DOHH2 (cell line): ENCODE results near the gene HSPG2.

ENCODE experiments used
- H3F3A ChIP-seq: fragments of 200-600 bp; sonication (generic), shearing (Covaris generic); 2 replicates; pipeline ENCODE4 v1.6.0; 2016; ENCODE audit warnings: antibody characterized with exemption, mild to moderate bottlenecking; ENCODE audit not compliant: control insufficient read depth, insufficient read depth
- H3K27ac ChIP-seq: fragments of 200-600 bp; sonication (generic); 2 replicates; pipeline ENCODE4 v1.5.1; 2014; ENCODE audit warnings: low read depth, mild to moderate bottlenecking, low read length, moderate library complexity
- H3K27me3 ChIP-seq: fragments of 200-600 bp; sonication (generic); 2 replicates; pipeline ENCODE4 v1.6.1; 2014; ENCODE audit warnings: mild to moderate bottlenecking, low read length, mixed read lengths; ENCODE audit not compliant: control insufficient read depth
- H3K36me3 ChIP-seq: fragments of 200-600 bp; sonication (generic); 2 replicates; pipeline ENCODE4 v1.6.1; 2014; ENCODE audit warnings: mild to moderate bottlenecking, low read length, moderate library complexity, mixed read lengths; ENCODE audit not compliant: control insufficient read depth
- H3K4me1 ChIP-seq: fragments of 200-600 bp; sonication (generic); 2 replicates; pipeline ENCODE4 v1.6.1; 2014; ENCODE audit warnings: mild to moderate bottlenecking, low read length, mixed read lengths; ENCODE audit not compliant: control insufficient read depth
- H3K4me2 ChIP-seq: fragments of 200-600 bp; sonication (generic); 2 replicates; pipeline ENCODE4 v1.6.0; 2014; ENCODE audit warnings: mild to moderate bottlenecking, low read length, moderate library complexity
- H3K4me3 ChIP-seq: fragments of 200-600 bp; sonication (generic); 2 replicates; pipeline ENCODE4 v1.5.1; 2014; ENCODE audit warnings: mild to moderate bottlenecking, low read length, mixed read lengths
- H3K79me2 ChIP-seq: fragments of 200-600 bp; sonication (generic); 2 replicates; pipeline ENCODE4 v1.6.1; 2014; ENCODE audit warnings: mild to moderate bottlenecking, low read length, mixed read lengths; ENCODE audit not compliant: control insufficient read depth
- H3K9me2 ChIP-seq: fragments of 200-600 bp; sonication (generic); replicated peaks from 2 replicates; pipeline ENCODE4 v1.6.1; 2014; ENCODE audit warnings: mild to moderate bottlenecking, low read length, mixed read lengths; ENCODE audit not compliant: control insufficient read depth
- H3K9me3 ChIP-seq: fragments of 200-600 bp; sonication (generic); 2 replicates; pipeline ENCODE4 v1.6.1; 2014; ENCODE audit warnings: antibody characterized with exemption, low read length, mixed read lengths; ENCODE audit not compliant: control insufficient read depth, insufficient read depth
- H4K20me1 ChIP-seq: fragments of 200-600 bp; sonication (generic); 2 replicates; pipeline ENCODE4 v1.6.0; 2014; ENCODE audit warnings: low read depth, mild to moderate bottlenecking, antibody characterized with exemption, low read length, moderate library complexity; ENCODE audit not compliant: control insufficient read depth, insufficient read depth
- EZH2phosphoT487 ChIP-seq: fragments of 200-600 bp; sonication (generic); IDR thresholded peaks from 2 replicates; pipeline ENCODE4 v1.6.1; 2017; ENCODE audit warnings: borderline replicate concordance, mild to moderate bottlenecking, antibody characterized with exemption, low read length, moderate library complexity, mixed read lengths
- TF ChIP-seq, protein P1 (sequence below): fragments of 200-600 bp; sonication (generic); IDR thresholded peaks from one replicate; pipeline ENCODE4 v1.5.1; 2014; ENCODE audit warnings: antibody characterized with exemption, mild to moderate bottlenecking, low read depth, low read length; ENCODE audit not compliant: poor library complexity, severe bottlenecking

Gene HSPG2

DNA sequence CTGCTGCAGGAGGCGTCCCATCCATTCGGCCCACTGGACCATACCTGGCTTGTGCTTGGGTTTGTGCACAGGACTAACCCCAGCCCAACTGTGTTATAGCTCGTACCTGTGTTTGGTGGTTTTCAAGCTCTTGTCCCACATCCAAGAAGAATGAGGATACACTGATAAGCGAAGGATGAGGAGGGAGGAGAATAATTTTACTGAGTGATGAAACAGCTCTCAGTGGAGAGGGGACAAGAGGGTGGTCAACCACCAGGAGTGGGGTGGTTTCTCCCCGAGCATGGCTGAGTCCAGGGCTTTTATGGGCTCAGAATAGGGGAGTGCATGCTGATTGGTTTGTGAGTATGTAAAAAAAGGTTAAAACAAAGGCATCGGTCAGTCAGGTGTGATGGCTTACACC is 142.0 kb downstream of the HSPG2 start:
- H3K4me3 ChIP-seq = no peak overlapping the region
- TF ChIP-seq EZH2phosphoT487 = no peak
- TF ChIP-seq, protein P1, sequence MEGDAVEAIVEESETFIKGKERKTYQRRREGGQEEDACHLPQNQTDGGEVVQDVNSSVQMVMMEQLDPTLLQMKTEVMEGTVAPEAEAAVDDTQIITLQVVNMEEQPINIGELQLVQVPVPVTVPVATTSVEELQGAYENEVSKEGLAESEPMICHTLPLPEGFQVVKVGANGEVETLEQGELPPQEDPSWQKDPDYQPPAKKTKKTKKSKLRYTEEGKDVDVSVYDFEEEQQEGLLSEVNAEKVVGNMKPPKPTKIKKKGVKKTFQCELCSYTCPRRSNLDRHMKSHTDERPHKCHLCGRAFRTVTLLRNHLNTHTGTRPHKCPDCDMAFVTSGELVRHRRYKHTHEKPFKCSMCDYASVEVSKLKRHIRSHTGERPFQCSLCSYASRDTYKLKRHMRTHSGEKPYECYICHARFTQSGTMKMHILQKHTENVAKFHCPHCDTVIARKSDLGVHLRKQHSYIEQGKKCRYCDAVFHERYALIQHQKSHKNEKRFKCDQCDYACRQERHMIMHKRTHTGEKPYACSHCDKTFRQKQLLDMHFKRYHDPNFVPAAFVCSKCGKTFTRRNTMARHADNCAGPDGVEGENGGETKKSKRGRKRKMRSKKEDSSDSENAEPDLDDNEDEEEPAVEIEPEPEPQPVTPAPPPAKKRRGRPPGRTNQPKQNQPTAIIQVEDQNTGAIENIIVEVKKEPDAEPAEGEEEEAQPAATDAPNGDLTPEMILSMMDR = no peak
- H3K9me3 ChIP-seq = peaks cover 7% of the 10 kb centered on the region; the same call in 1 of the 2 replicates
- H4K20me1 ChIP-seq = no peaks in the 10 kb centered on the region
- H3K9me2 ChIP-seq = no peaks in the 10 kb centered on the region
- no peaks in the 10 kb centered on the region for H3K27me3 ChIP-seq
- no peaks in the 10 kb centered on the region for H3F3A ChIP-seq
- H3K27ac ChIP-seq = no peak overlapping the region
- no peaks in the 10 kb centered on the region for H3K79me2 ChIP-seq
- H3K36me3 ChIP-seq = no peaks in the 10 kb centered on the region
- H3K4me2 ChIP-seq = no peak overlapping the region
- H3K4me1 ChIP-seq = no peaks in the 10 kb centered on the region

DNA sequence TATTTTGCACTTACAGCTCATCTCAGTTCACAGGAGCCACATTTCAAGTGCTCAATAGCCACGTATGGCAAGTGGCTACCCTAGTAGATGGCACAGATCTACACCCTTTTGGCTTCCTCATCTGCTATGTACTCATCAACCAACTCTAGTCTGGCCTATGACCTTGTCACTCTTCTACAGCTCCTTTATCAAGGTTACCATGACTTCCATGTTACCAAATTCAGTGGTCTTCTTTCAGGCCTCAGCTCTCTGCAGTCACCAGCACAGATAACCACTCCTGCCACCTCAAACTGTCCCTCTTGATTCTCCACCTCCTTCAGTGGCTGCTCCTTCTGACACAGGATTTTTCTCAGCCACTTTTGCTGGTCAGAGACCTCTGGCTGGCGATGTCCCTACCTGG is 142.5 kb downstream of the HSPG2 start:
- H3K36me3 ChIP-seq = no peaks in the 10 kb centered on the region
- no peak overlapping the region for H3K27ac ChIP-seq
- no peak overlapping the region for H3K4me3 ChIP-seq
- no peak overlapping the region for H3K4me2 ChIP-seq
- no peak for TF ChIP-seq EZH2phosphoT487
- TF ChIP-seq, protein P1 = no peak
- H3K4me1 ChIP-seq = no peaks in the 10 kb centered on the region
- H3K9me2 ChIP-seq = no peaks in the 10 kb centered on the region
- H3K9me3 ChIP-seq = peaks cover 7% of the 10 kb centered on the region; the same call in 1 of the 2 replicates
- no peaks in the 10 kb centered on the region for H3K27me3 ChIP-seq
- no peaks in the 10 kb centered on the region for H3K79me2 ChIP-seq
- H4K20me1 ChIP-seq = no peaks in the 10 kb centered on the region
- no peaks in the 10 kb centered on the region for H3F3A ChIP-seq

DNA sequence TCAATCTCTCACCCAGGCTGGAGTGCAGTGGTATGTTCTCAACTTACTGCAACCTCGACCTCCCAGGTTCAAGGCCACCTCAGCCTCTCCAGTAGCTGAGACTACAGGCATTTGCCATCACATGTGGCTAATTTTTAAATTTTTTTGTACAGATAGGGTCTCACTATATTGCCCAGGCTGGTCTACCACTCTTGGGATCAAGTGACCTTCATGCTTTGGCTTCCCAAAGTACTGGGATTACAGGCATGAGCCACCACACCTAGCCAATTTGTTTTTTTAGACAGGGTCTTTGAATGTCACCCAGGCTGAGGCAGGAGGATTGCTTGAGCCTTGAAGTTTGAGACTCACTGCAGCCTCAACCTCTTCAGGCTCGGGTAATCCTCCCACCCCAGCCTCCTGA is 144.0 kb downstream of the HSPG2 start:
- Histone ChIP-seq H3K79me2 (no peaks in the 10 kb centered on the region), H4K20me1 (no peaks in the 10 kb centered on the region), H3K4me3 (no peak overlapping the region), H3F3A (no peaks in the 10 kb centered on the region), H3K4me2 (no peak overlapping the region), H3K9me2 (no peaks in the 10 kb centered on the region), H3K27ac (no peak overlapping the region), H3K4me1 (no peaks in the 10 kb centered on the region), H3K36me3 (no peaks in the 10 kb centered on the region), H3K9me3 (peaks cover 7% of the 10 kb centered on the region; the same call in 1 of the 2 replicates), H3K27me3 (no peaks in the 10 kb centered on the region)
- no peak for TF ChIP-seq EZH2phosphoT487
- TF ChIP-seq, protein P1 = no peak
